Measurements from ENCODE around the gene SLC12A5. TPM values are rescaled to one million over a fixed set of nuclear protein-coding genes. Genes with fewer than 3 reads are reported as not detected.
A peak's percentile ranks its signal among the peaks of the same experiment; 100 is the strongest.

Gene SLC12A5
- polyA plus RNA-seq, 3 donors = not detected

GRCh38 chr20:46040902-46041535 lies 12.0 kb downstream of the SLC12A5 start:
- Histone ChIP-seq H3K27ac (ENCODE audit: low read depth in 1 of 2, low read length in 2 of 2) (no peak overlapping the region), H3K9me3 (replicated peaks in 1 of 2; ENCODE audit: control insufficient read depth in 1 of 2, insufficient read depth in 1 of 2, low read length in 2 of 2) (no peaks in the 10 kb centered on the region), H3K36me3 (replicated peaks in 1 of 2; ENCODE audit: control insufficient read depth in 1 of 2, insufficient read depth in 2 of 2, low read length in 2 of 2) (no peaks in the 10 kb centered on the region), H4K20me1 (ENCODE audit: insufficient read depth, low read length) (no peaks in the 10 kb centered on the region), H3K4me2 (replicated peaks; ENCODE audit: extremely low read depth, low read length, poor library complexity, severe bottlenecking) (no peak overlapping the region), H3K4me3 (replicated peaks in 1 of 3; ENCODE audit: low read depth in 2 of 3, low read length in 3 of 3) (no peak overlapping the region), H3K4me1 (ENCODE audit: control insufficient read depth in 1 of 2, insufficient read depth in 2 of 2, low read length in 2 of 2) (no peaks in the 10 kb centered on the region), H3K9ac (ENCODE audit: insufficient read depth, low read length, poor library complexity, severe bottlenecking) (no peak overlapping the region), H3K27me3 (ENCODE audit: control insufficient read depth in 2 of 2, insufficient read depth in 2 of 2, low read length in 2 of 2) (no peaks in the 10 kb centered on the region), H3K79me2 (ENCODE audit: insufficient read depth, low read length) (no peaks in the 10 kb centered on the region), H2AFZ (ENCODE audit: insufficient read depth, low read depth, low read length, poor library complexity, severe bottlenecking) (no peak overlapping the region)
- TF ChIP-seq CTCF (IDR thresholded peaks at IDR 0.05) = no peak
- Mint-ChIP-seq H3K36me3 (no peaks in the 10 kb centered on the region), H3K9me3 (peaks cover 0 to 2% (median 0%) of the 10 kb centered on the region in 7 donors), H3K4me3 (peak overlapping the region in 1 of 2 donors; percentile 19), H3K27ac (no peak overlapping the region), H3K27me3 (ENCODE audit: low read depth in 3 of 3) (peaks cover 12 to 19% (median 16%) of the 10 kb centered on the region in 3 donors), H3K4me1 (no peaks in the 10 kb centered on the region)
- intact Hi-C loops (cut with micrococcal nuclease) = no loop called here
- DNase-seq = peak in 1 of 3 donors; percentile 10
- 39% methylated on average over 14 of the region's 18 CpGs for WGBS (ENCODE audit: insufficient coverage)

- Mint-ChIP-seq H3K27ac (no peak overlapping the region), H3K4me1 (no peaks in the 10 kb centered on the region), H3K9me3 (peaks cover 0 to 2% (median 0%) of the 10 kb centered on the region in 7 donors), H3K27me3 (ENCODE audit: low read depth in 3 of 3) (peaks cover 11 to 21% (median 20%) of the 10 kb centered on the region in 3 donors), H3K36me3 (no peaks in the 10 kb centered on the region), H3K4me3 (no peak overlapping the region)
- Histone ChIP-seq H3K27me3 (ENCODE audit: control insufficient read depth in 2 of 2, insufficient read depth in 2 of 2, low read length in 2 of 2) (no peaks in the 10 kb centered on the region), H2AFZ (ENCODE audit: insufficient read depth, low read depth, low read length, poor library complexity, severe bottlenecking) (no peak overlapping the region), H3K27ac (ENCODE audit: low read depth in 1 of 2, low read length in 2 of 2) (no peak overlapping the region), H3K79me2 (ENCODE audit: insufficient read depth, low read length) (no peaks in the 10 kb centered on the region), H3K4me3 (replicated peaks in 1 of 3; ENCODE audit: low read depth in 2 of 3, low read length in 3 of 3) (no peak overlapping the region), H3K4me2 (replicated peaks; ENCODE audit: extremely low read depth, low read length, poor library complexity, severe bottlenecking) (no peak overlapping the region), H3K9me3 (replicated peaks in 1 of 2; ENCODE audit: control insufficient read depth in 1 of 2, insufficient read depth in 1 of 2, low read length in 2 of 2) (no peaks in the 10 kb centered on the region), H3K9ac (ENCODE audit: insufficient read depth, low read length, poor library complexity, severe bottlenecking) (no peak overlapping the region), H3K4me1 (ENCODE audit: control insufficient read depth in 1 of 2, insufficient read depth in 2 of 2, low read length in 2 of 2) (no peaks in the 10 kb centered on the region), H3K36me3 (replicated peaks in 1 of 2; ENCODE audit: control insufficient read depth in 1 of 2, insufficient read depth in 2 of 2, low read length in 2 of 2) (no peaks in the 10 kb centered on the region), H4K20me1 (ENCODE audit: insufficient read depth, low read length) (no peaks in the 10 kb centered on the region)
- 44% methylated on average over 5 of the region's 7 CpGs for WGBS (ENCODE audit: insufficient coverage)
- TF ChIP-seq CTCF (IDR thresholded peaks at IDR 0.05) = no peak
- DNase-seq = no peak
- intact Hi-C loops (cut with micrococcal nuclease) = no loop called here
Measured at GRCh38 chr20:46043556-46043955, 14.5 kb downstream of the SLC12A5 start.

Measured in CD14-positive monocyte (primary cell).